ENCODE measurements around the gene HMGCLL1. TPM values are rescaled to one million over a fixed set of nuclear protein-coding genes. Genes with fewer than 3 reads are reported as not detected.

HMGCLL1 gene
- total and polyA plus RNA-seq, 2 donors (not counting 3 experiments of a cell fraction or from before 2014, with no cell fraction given): not detected

- ChIA-PET POLR2A (interaction anchor here (0.8 kb wide), 1 partner anchor 8 kb away, joined by 3 read pairs; no protein-coding TSS in a partner anchor), CTCF (interaction anchor here (1.1 kb wide), 1 partner anchor 10 kb away, joined by 3 read pairs; no protein-coding TSS in a partner anchor)
- Histone ChIP-seq H3K4me2 (ENCODE audit: insufficient read depth, low read length) (no peak overlapping the region), H3K9me1 (replicated peaks; ENCODE audit: control insufficient read depth, extremely low read depth, insufficient read depth, low read length) (no peaks in the 10 kb centered on the region), H2AFZ (ENCODE audit: low read depth, low read length) (no peak overlapping the region), H3K79me2 (ENCODE audit: control insufficient read depth, insufficient read depth, low read length) (no peaks in the 10 kb centered on the region), H3K27me3 (ENCODE audit: control insufficient read depth in 2 of 2, insufficient read depth in 2 of 2, low read length in 2 of 2) (peaks cover 0 to 3% of the 10 kb centered on the region in 2 experiments), H3K9ac (replicated peaks; ENCODE audit: extremely low read depth, insufficient read depth, low read length) (no peak overlapping the region), H3K27ac (ENCODE audit: insufficient read depth, low read depth, low read length) (no peak overlapping the region), H3K9me3 (replicated peaks; ENCODE audit: control insufficient read depth, insufficient read depth, low read length) (no peaks in the 10 kb centered on the region), H4K20me1 (replicated peaks; ENCODE audit: control insufficient read depth, extremely low read depth, insufficient read depth, low read length) (no peaks in the 10 kb centered on the region), H3K4me1 (ENCODE audit: control insufficient read depth, extremely low read depth, insufficient read depth, low read length) (no peaks in the 10 kb centered on the region), H3K36me3 (ENCODE audit: control insufficient read depth in 2 of 2, extremely low read depth in 1 of 2, insufficient read depth in 2 of 2, low read length in 2 of 2) (no peaks in the 10 kb centered on the region), H3K4me3 (replicated peaks in 1 of 3; ENCODE audit: insufficient read depth in 1 of 3, low read depth in 1 of 3, low read length in 3 of 3) (no peak overlapping the region)
- no peak for FAIRE-seq
- DNase-seq (ENCODE audit: low read depth, low spot score): no peak
- dilution Hi-C loops (cut with MboI; ENCODE audit: extremely low pct_ligation_motif_present, low sequenced_read_pairs): no loop called here
- TF ChIP-seq CTCF (IDR thresholded peaks at IDR 0.05; ENCODE audit: extremely low read depth in 1 of 2, insufficient read depth in 1 of 2, low read depth in 1 of 2, low read length in 2 of 2) (no peak), GATA2 (IDR thresholded peaks at IDR 0.05; ENCODE audit: insufficient read depth, insufficient read length, low read depth, low read length) (no peak), FOS (IDR thresholded peaks at IDR 0.05; ENCODE audit: borderline replicate concordance, insufficient read depth, low read length) (no peak), POLR2AphosphoS5 (IDR thresholded peaks at IDR 0.05; ENCODE audit: insufficient read depth, low read depth, low read length) (no peak), POLR2A (IDR thresholded peaks at IDR 0.05; ENCODE audit: low read depth, low read length) (no peak), EZH2 (IDR thresholded peaks at IDR 0.05; ENCODE audit: borderline replicate concordance, low read depth, low read length, severe bottlenecking) (no peak), JUN (IDR thresholded peaks at IDR 0.05; ENCODE audit: borderline replicate concordance, insufficient read depth, insufficient read length, low read depth) (no peak), MYC (IDR thresholded peaks at IDR 0.05; ENCODE audit: low read depth, low read length) (no peak)
- TF ChIP-seq, protein P1, sequence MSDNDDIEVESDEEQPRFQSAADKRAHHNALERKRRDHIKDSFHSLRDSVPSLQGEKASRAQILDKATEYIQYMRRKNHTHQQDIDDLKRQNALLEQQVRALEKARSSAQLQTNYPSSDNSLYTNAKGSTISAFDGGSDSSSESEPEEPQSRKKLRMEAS (IDR thresholded peaks at IDR 0.05; ENCODE audit: insufficient read depth, insufficient read length): no peak
- intact Hi-C loops (cut with micrococcal nuclease): no loop called here
- no TSS peak for BruUV-seq (replicated peaks)
Measured at GRCh38 chr6:55490871-55491270, 88.1 kb downstream of the HMGCLL1 start.
